ENCODE data around the gene CERKL.
"Not testable (repeated sequence)": the region's sequence is repeated elsewhere in the genome, so short reads cannot be mapped to it uniquely, and the experiment has no call there.

Gene CERKL, protein sequence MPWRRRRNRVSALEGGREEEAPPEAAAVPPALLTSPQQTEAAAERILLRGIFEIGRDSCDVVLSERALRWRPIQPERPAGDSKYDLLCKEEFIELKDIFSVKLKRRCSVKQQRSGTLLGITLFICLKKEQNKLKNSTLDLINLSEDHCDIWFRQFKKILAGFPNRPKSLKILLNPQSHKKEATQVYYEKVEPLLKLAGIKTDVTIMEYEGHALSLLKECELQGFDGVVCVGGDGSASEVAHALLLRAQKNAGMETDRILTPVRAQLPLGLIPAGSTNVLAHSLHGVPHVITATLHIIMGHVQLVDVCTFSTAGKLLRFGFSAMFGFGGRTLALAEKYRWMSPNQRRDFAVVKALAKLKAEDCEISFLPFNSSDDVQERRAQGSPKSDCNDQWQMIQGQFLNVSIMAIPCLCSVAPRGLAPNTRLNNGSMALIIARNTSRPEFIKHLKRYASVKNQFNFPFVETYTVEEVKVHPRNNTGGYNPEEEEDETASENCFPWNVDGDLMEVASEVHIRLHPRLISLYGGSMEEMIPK

DNA sequence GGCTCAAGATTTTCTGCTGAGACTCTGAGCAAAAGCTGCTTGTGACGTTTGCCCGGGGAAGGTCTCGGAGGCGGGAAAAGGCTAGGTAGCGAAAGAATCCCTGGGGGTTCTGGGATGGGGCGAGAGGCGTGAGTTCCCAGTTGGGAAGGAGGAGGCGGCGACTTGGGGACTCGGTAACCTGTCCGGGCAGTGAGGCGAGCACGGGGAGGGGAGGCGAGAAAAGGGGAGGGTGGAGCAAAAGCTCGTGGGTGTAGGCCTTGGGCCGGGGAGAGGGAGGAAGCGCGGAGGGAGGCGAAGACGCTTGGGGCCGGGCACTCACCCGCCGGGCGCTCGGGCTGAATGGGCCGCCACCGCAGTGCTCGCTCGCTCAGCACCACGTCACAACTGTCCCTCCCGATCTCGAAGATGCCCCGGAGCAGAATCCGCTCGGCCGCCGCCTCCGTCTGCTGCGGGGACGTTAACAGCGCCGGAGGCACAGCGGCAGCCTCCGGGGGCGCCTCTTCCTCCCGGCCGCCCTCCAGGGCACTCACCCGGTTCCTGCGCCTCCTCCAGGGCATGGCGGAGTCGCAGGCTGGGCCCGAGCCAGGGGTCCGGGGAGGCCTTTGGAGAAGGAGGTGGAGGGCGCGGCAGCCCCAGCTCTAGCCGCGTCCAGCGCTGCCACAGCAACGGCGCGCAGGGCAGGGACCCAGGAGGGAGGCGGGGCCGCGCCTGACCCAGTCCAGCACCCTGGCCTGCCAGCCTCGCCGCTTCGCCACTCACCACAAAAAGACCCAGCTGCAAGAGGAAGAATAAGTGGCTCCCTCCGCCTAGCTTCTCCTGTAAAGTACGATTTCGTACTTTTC, at the start of gene CERKL:
CERKL (minus strand) TSS at position 656 of the 842 bp plus-strand sequence; CDS start at position 557, 99 bp downstream.
- peak in 7 of 14 donors; percentile 16 to 85 (median 29) for DNase-seq

DNA sequence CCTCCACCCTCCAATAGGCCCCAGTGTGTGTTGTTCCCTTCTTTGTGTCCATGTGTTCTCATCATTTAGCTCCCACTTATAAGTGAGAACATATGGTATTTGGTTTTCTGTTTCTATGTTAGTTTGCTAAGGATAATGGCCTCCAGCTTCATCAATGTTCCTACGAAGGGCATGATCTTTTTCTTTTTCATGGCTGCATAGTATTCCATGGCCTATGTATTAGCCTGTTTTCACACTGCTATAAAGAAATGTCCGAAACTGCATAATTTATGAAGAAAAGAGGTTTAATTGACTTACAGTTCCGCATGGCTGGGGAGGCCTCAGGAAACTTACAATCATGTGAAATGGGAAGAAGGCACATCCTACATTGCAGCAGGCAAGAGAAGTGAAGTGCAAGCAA, 45.6 kb upstream of the CERKL start:
- DNase-seq = not testable (repeated sequence)

DNA sequence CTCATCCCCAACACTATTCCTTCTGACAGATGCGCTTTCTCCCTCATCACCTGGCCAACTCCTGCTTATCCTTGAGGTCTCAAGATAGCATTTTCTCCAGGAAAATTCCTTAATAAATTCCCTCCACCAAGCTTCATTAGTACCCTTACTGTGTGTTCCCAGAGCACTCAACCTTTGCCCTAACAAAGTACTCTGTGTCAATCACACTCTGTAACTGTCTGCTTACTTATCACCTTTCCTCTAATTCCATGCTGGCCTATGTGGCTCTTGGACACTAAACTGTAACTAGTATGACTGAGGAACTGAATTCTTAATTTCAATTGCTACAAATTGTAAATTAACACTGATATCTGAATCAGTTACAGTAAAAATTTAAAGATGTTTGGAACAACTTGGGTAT, 41.3 kb upstream of the CERKL start:
- DNase-seq = no peak

DNA sequence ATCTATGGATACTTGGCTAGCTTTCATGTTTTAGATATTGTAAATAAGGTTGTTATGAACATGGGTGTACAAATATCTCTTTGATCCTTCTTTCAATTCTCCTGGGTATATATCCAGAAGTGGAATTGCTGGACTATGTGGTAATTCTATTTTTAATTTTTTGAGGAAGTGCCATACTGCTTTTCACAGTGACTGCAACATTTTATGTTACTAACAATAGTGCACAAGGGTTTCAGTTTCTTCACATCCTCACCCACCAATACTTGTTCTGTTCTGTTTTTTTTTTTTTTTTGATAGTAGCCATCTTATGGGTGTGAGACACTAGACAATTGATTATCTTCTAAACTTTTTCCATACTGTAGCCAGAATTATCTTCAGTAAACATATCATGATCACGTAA, 40.7 kb upstream of the CERKL start:
- no peak for DNase-seq

DNA sequence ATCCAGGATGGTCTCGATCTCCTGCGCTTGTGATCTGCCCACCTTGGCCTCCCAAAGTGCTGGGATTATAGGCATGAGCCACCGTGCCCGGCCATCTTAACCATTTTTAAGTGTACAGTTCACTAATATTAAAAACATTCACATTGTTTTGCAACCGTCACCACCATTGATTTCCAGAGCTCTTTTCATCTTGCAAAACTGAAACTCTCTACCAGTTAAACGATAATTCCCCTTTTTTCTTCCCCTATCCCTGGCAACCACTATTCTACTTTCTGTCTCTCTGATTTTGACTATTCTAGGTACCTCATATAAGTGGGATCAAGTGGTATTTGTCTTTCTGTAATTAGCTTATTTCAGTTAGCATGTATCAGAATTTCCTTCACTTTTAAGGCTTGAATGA, 40.2 kb upstream of the CERKL start:
- no peak for DNase-seq

DNA sequence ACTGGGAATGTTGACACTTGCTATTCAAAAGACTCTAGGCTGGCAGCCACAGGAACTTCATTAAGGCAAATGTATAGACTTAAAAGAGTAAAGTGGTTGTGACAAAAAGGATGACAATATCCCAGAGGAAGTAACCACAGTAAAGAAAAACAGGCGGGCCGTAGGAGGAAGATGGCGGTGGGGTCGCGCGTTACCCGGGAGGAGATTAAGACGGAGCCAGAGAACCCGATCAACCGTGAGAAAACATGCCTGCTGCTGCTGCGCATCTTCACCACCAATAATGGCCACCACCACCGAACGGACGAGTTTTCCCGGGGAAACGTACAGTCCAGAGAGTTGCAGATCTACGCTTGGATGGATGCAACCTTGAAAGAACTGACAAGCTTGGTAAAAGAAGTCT, 37.4 kb upstream of the CERKL start:
- DNase-seq = no peak

DNA sequence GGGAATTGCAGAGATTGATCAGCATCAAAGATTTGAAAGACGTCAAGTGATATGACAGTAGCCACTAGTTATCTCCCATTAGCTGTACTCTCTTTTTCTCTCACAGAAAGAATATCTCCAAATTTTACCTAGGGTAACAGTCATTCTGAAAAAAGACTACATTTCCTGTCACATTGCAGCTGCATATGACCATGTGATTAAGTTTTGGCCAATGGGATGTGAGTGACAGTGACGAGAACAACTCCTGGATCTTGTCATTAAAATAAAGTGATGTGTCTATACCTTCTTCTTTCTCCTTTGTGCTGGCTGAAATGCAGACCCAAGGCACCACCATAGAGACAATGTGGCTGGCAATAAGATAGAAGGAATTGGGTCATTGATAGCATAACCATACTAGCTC, 34.0 kb upstream of the CERKL start:
- DNase-seq = no peak

DNA sequence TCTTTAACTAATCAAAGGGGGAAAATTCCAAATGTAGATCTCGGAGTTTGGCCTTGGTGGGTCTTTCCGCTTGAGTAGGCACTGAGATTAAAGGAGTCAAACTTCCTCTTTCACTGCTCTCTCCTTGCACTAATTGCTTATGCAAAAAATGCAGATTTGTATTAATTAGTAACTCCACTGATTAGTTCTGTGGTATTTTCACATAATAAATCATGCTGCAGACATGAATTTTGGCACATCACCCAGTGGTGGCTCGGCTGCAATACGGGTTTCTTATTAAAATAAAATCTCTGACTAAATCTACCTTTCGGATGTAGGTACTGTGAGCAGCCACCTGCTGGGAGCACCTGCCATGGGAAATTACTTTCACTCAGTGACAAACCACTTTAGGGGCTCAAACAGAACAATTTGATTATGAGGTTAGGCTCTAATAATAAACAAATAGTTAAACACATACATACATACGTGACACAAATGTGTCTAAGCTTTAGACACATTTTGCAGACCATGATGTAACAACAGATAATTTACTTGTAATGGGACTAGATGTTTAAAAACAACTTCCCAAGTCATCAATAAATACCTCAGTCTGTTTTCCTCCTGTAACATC, 29.8 kb upstream of the CERKL start:
- no peak for DNase-seq

DNA sequence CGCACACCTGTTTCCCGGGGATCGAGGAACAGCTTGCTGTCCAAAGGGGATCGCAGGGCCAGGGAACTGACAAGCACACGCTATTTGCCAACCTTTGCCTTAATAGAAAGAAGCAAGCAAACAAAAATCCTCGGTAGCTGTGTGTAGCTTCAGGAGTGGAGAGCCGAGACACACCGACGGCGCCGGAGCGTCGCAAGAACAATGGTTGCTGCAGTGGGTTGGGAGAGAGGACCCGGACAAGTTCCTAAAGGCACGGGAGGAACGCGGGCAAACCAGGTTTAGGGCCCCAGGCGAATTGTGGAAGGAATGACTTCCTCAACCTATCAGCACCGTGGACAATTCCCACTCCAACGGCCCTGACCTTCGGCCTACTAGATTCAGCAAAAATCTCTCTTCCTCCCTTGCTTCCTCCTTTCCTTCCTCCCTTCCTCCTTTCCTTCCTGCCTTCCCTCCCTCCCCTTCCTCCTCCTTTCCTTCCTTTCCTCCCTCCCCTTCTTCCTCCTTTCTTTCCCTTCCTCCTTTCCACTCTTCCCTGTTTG, 28.3 kb upstream of the CERKL start:
- no peak for DNase-seq

DNA sequence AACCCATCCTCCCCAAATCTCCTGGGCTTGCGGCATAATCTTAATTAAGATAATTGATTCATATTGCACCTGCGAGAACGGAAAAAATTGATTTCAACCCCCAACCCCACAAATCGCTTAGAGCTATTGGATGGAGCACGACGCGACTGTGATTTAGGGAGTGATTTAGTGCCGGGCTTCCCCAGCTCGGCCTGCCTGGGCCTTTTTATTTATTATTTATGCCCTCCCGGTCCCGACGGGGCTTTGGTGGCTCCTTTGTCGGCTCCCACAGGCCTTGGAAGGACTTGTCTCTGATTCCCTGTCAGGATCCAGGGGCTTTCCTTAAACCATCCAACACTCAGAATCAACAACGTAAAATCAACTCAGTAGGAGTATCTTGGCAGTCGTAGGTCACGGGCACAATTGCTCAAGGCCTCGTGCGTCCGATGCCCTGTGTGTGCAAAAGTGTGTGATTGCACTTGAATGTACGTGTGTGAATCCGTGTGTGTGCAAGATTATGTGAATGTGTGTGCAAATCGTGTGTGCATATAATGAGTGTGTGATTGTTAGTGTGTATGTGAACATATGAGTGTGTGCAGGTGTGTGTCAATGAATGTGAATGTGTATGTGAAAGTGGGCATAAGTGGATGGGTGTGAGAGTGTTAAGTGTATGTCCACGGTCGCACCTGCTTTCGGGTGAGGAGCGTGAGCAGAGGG, 27.7 kb upstream of the CERKL start:
- no peak for DNase-seq

DNA sequence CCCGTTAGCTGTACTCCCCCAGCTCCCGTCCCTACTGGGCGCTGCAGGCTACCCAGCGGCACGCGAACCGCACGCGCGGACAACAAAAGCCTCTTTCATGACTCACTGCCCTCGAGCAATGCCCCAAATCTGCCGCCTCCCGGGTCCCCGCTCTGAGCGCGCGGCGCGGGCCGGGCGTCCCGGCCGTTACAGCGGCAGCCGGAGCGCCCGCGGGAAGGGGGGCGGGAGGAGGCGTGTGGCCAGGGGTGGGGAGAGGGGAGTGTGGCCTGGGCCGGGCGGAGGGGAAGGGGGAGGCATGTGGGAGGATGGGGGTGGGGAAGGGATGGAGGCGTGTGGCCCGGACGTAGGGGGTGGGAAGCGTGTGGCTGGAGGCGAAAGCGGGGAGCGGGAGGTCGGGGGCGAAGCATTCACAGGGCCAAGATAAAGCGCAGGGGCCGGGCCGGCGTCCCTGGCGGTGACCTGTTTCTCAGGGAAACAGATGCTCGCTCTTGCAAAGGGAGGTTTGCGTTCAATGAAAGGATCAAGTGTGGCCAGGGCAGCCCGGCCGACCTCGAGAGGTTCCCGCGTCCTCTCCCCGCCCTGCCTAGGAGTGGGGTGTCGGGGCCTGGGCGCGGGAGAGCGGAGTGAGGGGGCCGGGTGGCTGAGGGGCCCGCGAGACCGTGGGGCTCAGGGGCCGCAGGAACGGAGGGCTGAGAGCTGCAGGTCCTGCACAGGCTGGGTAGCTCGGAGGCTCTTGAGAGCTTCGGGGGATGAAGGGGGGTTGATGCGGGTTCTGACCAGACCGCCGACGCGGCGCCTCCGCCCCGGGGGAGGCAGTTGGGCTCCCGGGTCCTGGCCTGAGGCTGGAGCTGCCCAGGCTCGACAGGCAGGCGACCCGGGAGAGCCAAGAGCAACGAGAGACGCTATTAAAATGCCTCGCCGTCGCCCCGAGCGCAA, 26.9 kb upstream of the CERKL start:
- no peak for DNase-seq

DNA sequence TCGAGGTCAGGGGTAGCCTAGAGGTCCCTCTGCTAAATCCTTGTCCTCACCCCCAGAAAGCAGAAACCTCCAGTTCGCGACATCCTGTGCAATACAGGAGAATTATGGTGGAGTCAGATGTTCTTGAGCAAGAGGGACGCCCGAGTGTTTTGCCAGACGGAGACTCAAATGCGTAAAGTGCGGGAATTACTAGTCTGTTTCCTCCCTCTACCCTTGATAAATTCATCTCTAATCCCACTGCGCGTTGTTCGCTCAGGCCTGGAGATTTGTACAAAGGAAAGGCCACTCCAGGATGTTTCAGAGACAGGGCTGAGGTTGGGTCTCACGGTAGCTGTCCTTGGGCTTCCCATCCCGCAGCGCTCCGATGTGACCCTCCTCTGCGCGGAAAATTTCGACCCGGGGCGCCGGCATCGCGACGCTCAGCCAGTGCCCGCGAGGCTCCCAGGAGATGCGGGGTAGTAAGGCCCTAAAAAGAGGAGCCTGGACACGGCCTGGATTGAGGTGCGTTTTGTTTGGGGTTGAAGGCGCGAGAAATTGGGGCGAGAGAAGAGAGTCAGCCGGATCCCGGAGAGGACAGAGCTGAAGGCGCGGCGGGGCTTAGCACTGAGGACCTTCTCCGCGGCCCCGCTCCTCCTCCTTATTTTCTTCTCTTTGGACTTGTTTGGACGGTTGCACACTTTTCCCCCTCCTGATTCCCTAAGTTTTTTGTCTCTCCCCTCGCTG, 26.1 kb upstream of the CERKL start:
- no peak for DNase-seq

DNA sequence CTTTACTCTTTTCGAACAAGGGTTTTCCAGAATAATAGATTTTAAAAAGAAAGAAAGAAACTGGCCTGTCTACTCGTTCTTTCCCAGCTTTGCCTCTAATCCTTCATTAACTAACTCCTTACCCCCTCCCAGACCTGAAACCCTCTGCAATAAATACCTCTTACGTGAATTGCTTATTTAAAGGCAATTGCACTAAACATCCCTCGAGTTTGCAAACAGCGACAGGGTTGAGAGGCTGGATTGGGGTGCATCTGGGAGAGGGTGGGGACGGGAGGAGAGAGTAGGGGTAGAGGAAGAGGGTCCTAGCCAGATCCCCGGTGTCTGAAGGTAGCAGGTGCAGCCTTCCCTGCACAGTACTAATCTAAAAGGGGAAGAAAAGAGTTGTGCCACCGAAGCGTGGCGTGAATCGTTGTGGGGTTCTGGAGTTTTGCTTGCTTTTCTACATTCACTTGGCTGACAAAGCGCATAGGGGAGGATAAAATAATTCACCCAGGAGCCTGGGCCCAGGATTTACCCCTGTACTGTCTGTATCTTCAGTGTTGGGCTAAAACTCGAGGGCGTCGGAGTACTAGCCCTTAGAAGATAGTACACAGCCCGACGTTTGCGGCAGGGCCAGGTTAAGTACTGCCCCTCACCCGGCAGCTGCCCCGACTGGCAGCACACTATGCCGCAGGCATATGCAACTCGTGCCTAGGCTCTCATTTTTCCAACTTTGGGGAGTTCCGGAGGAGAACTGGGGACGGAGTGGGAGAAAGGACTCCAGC, 25.3 kb upstream of the CERKL start:
- no peak for DNase-seq

DNA sequence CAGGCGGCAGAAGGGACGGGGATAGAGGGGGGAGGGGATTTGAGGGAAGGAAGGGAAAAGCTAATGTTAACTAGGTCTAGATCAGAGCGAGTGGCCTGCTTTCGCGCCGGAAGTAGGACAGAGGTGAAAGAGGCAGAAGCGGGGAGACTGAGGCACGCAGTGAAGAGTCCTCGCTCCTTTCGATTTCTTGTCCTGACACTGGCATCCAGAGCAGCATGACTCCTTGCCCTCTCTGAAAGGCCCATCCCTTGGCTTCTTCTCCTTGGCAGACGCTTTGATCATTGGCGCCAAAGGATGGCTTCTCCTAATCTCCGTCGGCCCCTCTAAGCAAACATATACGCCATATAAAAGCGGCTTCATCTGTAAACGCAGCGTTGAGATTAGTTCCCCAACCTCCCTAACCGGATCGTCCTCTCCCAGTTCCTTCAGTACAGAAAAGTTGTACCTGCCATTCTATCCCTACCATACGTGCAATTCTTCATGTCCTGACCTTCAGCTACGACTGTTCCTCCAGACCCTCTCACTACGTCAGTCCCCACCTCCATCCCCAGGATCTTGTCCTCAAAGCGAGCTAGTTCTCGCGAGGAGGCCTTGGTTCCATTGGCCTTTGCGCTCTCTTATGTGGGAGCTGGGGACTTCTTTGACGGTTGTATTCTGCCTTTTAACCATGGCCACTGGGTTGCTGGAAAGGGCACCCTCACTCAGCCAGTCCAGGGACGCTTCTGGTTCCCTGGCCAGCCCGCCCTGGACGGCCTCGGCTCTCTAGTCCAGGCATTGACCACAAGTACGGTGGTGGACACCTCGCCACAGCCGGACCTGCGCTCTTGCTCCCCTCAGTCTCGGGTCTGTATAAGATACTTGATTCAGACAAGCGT, 24.3 kb upstream of the CERKL start:
- no peak for DNase-seq

DNA sequence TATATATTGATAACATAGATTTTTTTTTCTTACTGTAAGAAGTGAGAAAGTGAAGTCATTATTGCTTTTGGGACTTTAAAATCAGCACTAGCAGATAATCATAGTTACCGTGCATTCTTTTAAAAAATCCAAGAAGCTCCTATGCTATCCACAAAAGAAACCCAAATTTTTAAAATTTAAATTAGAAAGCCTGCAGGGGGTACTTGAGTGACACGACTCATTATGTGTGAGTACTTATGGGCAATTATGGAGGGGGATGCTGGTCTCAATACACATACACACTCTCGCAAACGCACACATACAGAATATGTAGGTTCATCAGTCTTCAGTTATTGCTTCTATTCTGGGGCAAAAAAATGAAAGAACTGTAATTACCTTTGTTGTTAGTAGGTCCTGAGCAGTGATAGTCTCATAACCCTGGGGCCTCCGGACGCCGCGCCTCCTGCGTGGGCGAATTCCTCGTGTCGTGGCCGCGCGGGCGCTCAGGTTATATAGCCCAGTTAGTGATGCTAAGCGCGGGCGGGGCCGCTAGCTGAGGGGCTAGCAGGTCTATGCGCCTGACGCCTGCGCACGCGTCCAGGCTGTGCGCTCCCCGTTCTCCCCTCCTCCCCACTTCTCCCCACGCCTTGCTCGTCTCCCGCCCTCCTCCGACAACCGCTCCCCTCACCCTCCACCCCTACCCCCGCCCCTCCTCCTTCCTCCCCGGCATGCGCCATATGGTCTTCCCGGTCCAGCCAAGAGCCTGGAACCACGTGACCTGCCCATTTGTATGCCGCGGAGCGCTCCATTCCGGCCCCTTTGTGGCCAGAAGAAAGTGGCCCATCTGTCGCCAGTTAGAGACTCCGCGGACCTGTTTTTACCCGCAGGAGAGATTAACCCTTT, 23.4 kb upstream of the CERKL start, which contains the start of gene NEUROD1:
NEUROD1 (minus strand) TSS at position 463 of the 882 bp plus-strand sequence. CDS start 1,657 bp downstream, outside the sequence.
- peak in 5 of 14 donors; percentile 18 to 100 (median 43) for DNase-seq

DNA sequence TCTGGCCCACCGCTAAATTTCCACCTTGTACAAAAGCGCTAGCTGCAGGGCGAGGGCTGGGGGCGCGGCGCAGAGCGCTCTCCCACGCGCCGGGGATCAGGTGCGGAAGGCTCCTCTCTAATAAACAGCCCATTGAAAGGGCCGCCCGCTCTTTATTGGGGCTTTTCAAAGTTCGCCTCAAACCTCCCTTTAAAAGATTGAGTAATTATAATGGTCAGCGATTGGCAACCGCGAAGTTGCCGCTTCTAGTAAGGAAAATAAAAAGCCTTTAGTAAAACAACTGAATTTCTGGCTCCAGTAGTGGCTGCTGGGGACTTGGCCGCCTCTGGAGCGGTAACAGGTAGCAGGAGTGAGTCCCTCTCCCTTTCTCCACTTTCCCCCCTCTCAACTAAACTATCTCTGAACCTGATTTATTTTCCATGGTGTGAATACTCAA, 22.7 kb upstream of the CERKL start:
- DNase-seq = no peak

All from C1 segment of cervical spinal cord (tissue), 14 donors.